ENCODE measurements around the gene ANKRD2. TPM values are rescaled to one million over a fixed set of nuclear protein-coding genes. Genes with fewer than 3 reads are reported as not detected.

The ANKRD2 gene
- total and polyA plus RNA-seq, 10 of the 15 experiments (the other 5 are each of a cell fraction or from before 2014, with no cell fraction given) = 0.18 to 0.23 TPM; not detected in 8

- TF ChIP-seq, protein P1, sequence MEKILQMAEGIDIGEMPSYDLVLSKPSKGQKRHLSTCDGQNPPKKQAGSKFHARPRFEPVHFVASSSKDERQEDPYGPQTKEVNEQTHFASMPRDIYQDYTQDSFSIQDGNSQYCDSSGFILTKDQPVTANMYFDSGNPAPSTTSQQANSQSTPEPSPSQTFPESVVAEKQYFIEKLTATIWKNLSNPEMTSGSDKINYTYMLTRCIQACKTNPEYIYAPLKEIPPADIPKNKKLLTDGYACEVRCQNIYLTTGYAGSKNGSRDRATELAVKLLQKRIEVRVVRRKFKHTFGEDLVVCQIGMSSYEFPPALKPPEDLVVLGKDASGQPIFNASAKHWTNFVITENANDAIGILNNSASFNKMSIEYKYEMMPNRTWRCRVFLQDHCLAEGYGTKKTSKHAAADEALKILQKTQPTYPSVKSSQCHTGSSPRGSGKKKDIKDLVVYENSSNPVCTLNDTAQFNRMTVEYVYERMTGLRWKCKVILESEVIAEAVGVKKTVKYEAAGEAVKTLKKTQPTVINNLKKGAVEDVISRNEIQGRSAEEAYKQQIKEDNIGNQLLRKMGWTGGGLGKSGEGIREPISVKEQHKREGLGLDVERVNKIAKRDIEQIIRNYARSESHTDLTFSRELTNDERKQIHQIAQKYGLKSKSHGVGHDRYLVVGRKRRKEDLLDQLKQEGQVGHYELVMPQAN (conservative IDR thresholded peaks at IDR 0.05) = no peak
- no peak for TF ChIP-seq HDGF (IDR thresholded peaks at IDR 0.05)
- no peak for TF ChIP-seq ZNF622 (IDR thresholded peaks at IDR 0.05)
- no peak for TF ChIP-seq BACH1 (IDR thresholded peaks at IDR 0.05; ENCODE audit: borderline replicate concordance)
Observed at GRCh38 chr10:97573021-97573420, 442 bp downstream of the ANKRD2 start (continued).

- FAIRE-seq (no peak), ATAC-seq (no peak), DNase-seq (ENCODE audit: low read depth, low spot score) (no peak)
- POLR2A ChIA-PET = no interaction called here
- Histone ChIP-seq H3K27me3 (replicated peaks in 1 of 2; ENCODE audit: control insufficient read depth in 2 of 2, insufficient read depth in 2 of 2, low read length in 1 of 2) (no peaks in the 10 kb centered on the region; a peak in 1 of 4 replicates), H3K9me3 (replicated peaks; ENCODE audit: control insufficient read depth, insufficient read depth, low read length) (no peaks in the 10 kb centered on the region), H4K20me1 (ENCODE audit: control insufficient read depth, insufficient read depth) (no peaks in the 10 kb centered on the region), H3K36me3 (ENCODE audit: control insufficient read depth in 2 of 2, insufficient read depth in 2 of 2, low read length in 1 of 2) (no peaks in the 10 kb centered on the region), H3K4me1 (ENCODE audit: control insufficient read depth, insufficient read depth, low read length) (no peaks in the 10 kb centered on the region), H3K79me2 (ENCODE audit: control insufficient read depth, insufficient read depth, low read length) (no peaks in the 10 kb centered on the region), H3K27ac (ENCODE audit: control insufficient read depth, insufficient read depth) (no peak overlapping the region), H3K9ac (ENCODE audit: control insufficient read depth, insufficient read depth, low read length) (no peak overlapping the region), H2AFZ (ENCODE audit: control insufficient read depth, low read depth, low read length) (no peak overlapping the region), H3K4me3 (no peak overlapping the region), H3K4me2 (ENCODE audit: control insufficient read depth, insufficient read depth) (no peak overlapping the region)
- SMC1A ChIA-PET (ENCODE audit: uncharacterized antibody, unreplicated experiment) = interaction anchor here (0.7 kb wide), 1 partner anchor 14 kb away, joined by 3 read pairs; no protein-coding TSS in a partner anchor
- in situ Hi-C loops (cut with MboI) (no loop called here), intact Hi-C loops (cut with micrococcal nuclease; ENCODE audit: unreplicated experiment) (loop anchor here (2.0 kb wide), 1 partner anchor 157 kb away; no protein-coding TSS in a partner anchor)
- RAD21 ChIA-PET (ENCODE audit: unreplicated experiment) = no interaction called here
- WGBS (ENCODE audit: insufficient coverage, insufficient replicate concordance, low lambda C conversion rate, missing lambda C conversion rate) = 4% methylated on average over 2 of the region's 2 CpGs
- CTCF ChIA-PET = interaction anchor here (0.8 to 3.9 kb wide), 5 partner anchors 11 to 106 kb away, joined by 3 to 29 read pairs (median 6); partner anchors contain the start of gene HOGA1
- BruUV-seq (replicated peaks) = no TSS peak
- TF ChIP-seq FOXM1 (IDR thresholded peaks at IDR 0.05; ENCODE audit: low read depth, low read length) (no peak), RBBP5 (conservative IDR thresholded peaks at IDR 0.05) (no peak), POLR2AphosphoS2 (IDR thresholded peaks at IDR 0.05; ENCODE audit: low read depth, low read length) (no peak), RELA (IDR thresholded peaks at IDR 0.05; ENCODE audit: borderline replicate concordance, partially characterized antibody) (no peak), SPI1 (IDR thresholded peaks at IDR 0.05; ENCODE audit: borderline replicate concordance, insufficient read depth, low read depth, low read length) (no peak), BACH1 (IDR thresholded peaks at IDR 0.05; ENCODE audit: borderline replicate concordance) (no peak), ZNF592 (IDR thresholded peaks at IDR 0.05) (no peak), JUNB (IDR thresholded peaks at IDR 0.05) (no peak), SMAD1 (IDR thresholded peaks at IDR 0.05; ENCODE audit: low read depth, partially characterized antibody) (no peak), SREBF1 (IDR thresholded peaks at IDR 0.05; ENCODE audit: low read length) (no peak), NFIC (IDR thresholded peaks at IDR 0.05; ENCODE audit: low read depth, low read length) (no peak), KLF5 (IDR thresholded peaks at IDR 0.05; ENCODE audit: partially characterized antibody) (no peak), FOS (IDR thresholded peaks at IDR 0.05; ENCODE audit: borderline replicate concordance, extremely low read depth, insufficient read length) (no peak), NR2C1 (IDR thresholded peaks at IDR 0.05) (no peak), NR2F1 (conservative IDR thresholded peaks at IDR 0.05) (no peak)
Observed at GRCh38 chr10:97573672-97574071, 1.1 kb downstream of the ANKRD2 start.

Measured in GM12878 (cell line).